ENCODE results near the gene CFH.
"Not testable (repeated sequence)": the region's sequence is repeated elsewhere in the genome, so short reads cannot be mapped to it uniquely, and the experiment has no call there.

GRCh38 chr1:196765019-196765740, 113.3 kb downstream of the CFH start:
- TF ChIP-seq POLR2A (IDR thresholded peaks at IDR 0.05) = not testable (repeated sequence)
- TF ChIP-seq, protein P1, sequence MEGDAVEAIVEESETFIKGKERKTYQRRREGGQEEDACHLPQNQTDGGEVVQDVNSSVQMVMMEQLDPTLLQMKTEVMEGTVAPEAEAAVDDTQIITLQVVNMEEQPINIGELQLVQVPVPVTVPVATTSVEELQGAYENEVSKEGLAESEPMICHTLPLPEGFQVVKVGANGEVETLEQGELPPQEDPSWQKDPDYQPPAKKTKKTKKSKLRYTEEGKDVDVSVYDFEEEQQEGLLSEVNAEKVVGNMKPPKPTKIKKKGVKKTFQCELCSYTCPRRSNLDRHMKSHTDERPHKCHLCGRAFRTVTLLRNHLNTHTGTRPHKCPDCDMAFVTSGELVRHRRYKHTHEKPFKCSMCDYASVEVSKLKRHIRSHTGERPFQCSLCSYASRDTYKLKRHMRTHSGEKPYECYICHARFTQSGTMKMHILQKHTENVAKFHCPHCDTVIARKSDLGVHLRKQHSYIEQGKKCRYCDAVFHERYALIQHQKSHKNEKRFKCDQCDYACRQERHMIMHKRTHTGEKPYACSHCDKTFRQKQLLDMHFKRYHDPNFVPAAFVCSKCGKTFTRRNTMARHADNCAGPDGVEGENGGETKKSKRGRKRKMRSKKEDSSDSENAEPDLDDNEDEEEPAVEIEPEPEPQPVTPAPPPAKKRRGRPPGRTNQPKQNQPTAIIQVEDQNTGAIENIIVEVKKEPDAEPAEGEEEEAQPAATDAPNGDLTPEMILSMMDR (IDR thresholded peaks at IDR 0.05) = not testable (repeated sequence)
